Panc1 (cell line): ENCODE data around the gene MYO18B.

ENCODE experiments used
- CTCF ChIP-seq: fragments of 450-650 bp; IDR thresholded peaks from 2 replicates; pipeline ENCODE4 v1.5.1; 2017; ENCODE audit warnings: mild to moderate bottlenecking
- REST ChIP-seq, 2 experiments: IDR thresholded peaks; 2 replicates each; pipeline ENCODE4 v1.6.1; 2011 to 2012; ENCODE audit warnings: low read depth in 2 of 2, control low read depth in 1 of 2, low read length in 1 of 2, mild to moderate bottlenecking in 1 of 2, moderate library complexity in 1 of 2; ENCODE audit not compliant: insufficient read depth in 1 of 2
- TCF7L2 ChIP-seq: IDR thresholded peaks from 2 replicates; pipeline ENCODE4 v1.6.1; 2011; ENCODE audit warnings: mild to moderate bottlenecking, low read depth, low read length, inconsistent platforms

- TF ChIP-seq CTCF, result no peak
- no peak for TF ChIP-seq REST (IDR thresholded peaks at IDR 0.05; ENCODE audit: insufficient read depth in 1 of 2, low read depth in 2 of 2, low read length in 1 of 2)
- no peak for TF ChIP-seq TCF7L2
Observed at GRCh38 chr22:25939384-25939783, 197.4 kb downstream of the MYO18B start.
